AG04450 (cell line): ENCODE data around the gene INTS3. TPM values are rescaled to one million over a fixed set of nuclear protein-coding genes. Genes with fewer than 3 reads are reported as not detected.
A peak's percentile ranks its signal among the peaks of the same experiment; 100 is the strongest.

Experiments
- CTCF ChIA-PET: fragments of 300-600, 350-600 bp; formaldehyde crosslinking; extraction: SDS; loops from one replicate; lab custom pipeline; 2022; ENCODE audit warnings: antibody characterized with exemption, inconsistent platforms; lab: Charles Lee
- POLR2A ChIA-PET: fragments of 350-600 bp; formaldehyde crosslinking; extraction: SDS; loops from one replicate; lab custom pipeline; 2021; ENCODE audit warnings: antibody characterized with exemption, inconsistent platforms; lab: Yijun Ruan, JAX
- DNase-seq: peaks from one replicate; pipeline ENCODE4 v3.0.0-alpha.2; 2011; ENCODE audit warnings: low read depth, low spot score
- H3K27ac ChIP-seq: one replicate; pipeline ENCODE4 v1.5.1; 2012; ENCODE audit warnings: low read depth, low read length, control low read depth
- H3K27me3 ChIP-seq: one replicate; pipeline ENCODE4 v1.6.0; 2012; ENCODE audit warnings: low read length; ENCODE audit not compliant: control insufficient read depth, insufficient read depth
- H3K4me3 ChIP-seq: 2 replicates; pipeline ENCODE4 v1.5.1; 2011; ENCODE audit warnings: mild to moderate bottlenecking, low read depth, low read length, control low read depth
- H3K9me3 ChIP-seq: 2 replicates; pipeline ENCODE4 v1.5.1; 2012; ENCODE audit warnings: low read length; ENCODE audit not compliant: control insufficient read depth, insufficient read depth
- CTCF ChIP-seq: IDR thresholded peaks from 2 replicates; pipeline ENCODE4 v1.5.1; 2011; ENCODE audit warnings: low read depth, low read length, control low read depth, inconsistent platforms
- polyA plus RNA-seq: library from polyadenylated mRNA; depleted of rRNA; stranded (reverse); fragments of >200 nt; gene quantifications from 2 replicates; pipeline ENCODE4 v1.2.3, GENCODE V29; 2011

Gene INTS3
- polyA plus RNA-seq, 1 experiment: 45.1 TPM

- ChIA-PET POLR2A (interaction anchor here (1.5 kb wide), 1 partner anchor 10 kb away, joined by 6 read pairs; no protein-coding TSS in a partner anchor), CTCF (interaction anchor here (4.2 kb wide), 1 partner anchor 213 kb away, joined by 16 read pairs; the partner anchor contains the start of gene RAB13)
- Histone ChIP-seq H3K9me3 (no peaks in the 10 kb centered on the region; the same call in 1 of the 2 replicates), H3K27me3 (no peaks in the 10 kb centered on the region), H3K4me3 (no peak overlapping the region), H3K27ac (no peak overlapping the region)
- DNase-seq: no peak
- no peak for TF ChIP-seq CTCF
Observed at GRCh38 chr1:153774026-153774595, 46.3 kb downstream of the INTS3 start.

DNA sequence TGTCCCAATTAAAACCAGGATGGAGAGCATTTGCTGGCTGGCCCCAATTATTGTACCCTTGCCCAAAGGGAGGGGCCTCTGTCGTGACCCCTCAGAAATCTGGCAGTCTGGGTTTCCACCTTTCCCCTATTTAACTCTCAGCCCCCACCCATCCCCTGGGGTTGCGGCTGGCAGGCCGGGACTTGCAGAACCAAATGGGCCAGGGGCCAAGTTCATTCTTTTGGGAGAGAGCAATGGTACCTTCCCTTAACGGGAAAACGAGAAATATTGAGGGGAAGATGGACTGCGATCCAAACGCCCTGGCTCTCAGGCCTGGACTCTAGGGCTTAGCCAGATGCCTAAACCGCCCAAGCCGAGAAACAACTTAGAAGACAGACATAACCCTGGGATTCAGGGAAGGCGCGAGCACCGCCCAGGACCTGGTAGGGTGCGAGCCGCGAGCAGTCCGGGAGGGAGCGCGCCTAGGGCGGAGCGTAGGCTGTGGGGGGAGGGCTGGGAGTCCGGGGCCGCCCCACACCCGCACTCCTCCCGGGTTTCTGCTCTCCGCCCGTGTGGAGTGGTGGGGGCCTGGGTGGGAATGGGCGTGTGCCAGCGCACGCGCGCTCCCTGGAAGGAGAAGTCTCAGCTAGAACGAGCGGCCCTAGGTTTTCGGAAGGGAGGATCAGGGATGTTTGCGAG is 47.1 kb downstream of the INTS3 start, which contains the start of gene SLC27A3:
SLC27A3 (plus strand) TSS at position 628 of the 678 bp plus-strand sequence. CDS start 91 bp downstream, outside the sequence.
- CTCF ChIA-PET: interaction anchor here (1.0 to 4.2 kb wide), 2 partner anchors 212 to 264 kb away, joined by 3 to 16 read pairs; partner anchors contain the start of gene RAB13
- POLR2A ChIA-PET: interaction anchor here (1.0 to 1.4 kb wide), 4 partner anchors 9 to 364 kb away, joined by 3 to 7 read pairs (median 6); partner anchors contain the start of gene RPS27
- Histone ChIP-seq H3K9me3 (no peaks in the 10 kb centered on the region; the same call in 1 of the 2 replicates), H3K27me3 (no peaks in the 10 kb centered on the region), H3K27ac (no peak within 1 kb of the TSS), H3K4me3 (peak within 1 kb of the TSS; percentile 73)
- DNase-seq: no peak
- no peak for TF ChIP-seq CTCF

DNA sequence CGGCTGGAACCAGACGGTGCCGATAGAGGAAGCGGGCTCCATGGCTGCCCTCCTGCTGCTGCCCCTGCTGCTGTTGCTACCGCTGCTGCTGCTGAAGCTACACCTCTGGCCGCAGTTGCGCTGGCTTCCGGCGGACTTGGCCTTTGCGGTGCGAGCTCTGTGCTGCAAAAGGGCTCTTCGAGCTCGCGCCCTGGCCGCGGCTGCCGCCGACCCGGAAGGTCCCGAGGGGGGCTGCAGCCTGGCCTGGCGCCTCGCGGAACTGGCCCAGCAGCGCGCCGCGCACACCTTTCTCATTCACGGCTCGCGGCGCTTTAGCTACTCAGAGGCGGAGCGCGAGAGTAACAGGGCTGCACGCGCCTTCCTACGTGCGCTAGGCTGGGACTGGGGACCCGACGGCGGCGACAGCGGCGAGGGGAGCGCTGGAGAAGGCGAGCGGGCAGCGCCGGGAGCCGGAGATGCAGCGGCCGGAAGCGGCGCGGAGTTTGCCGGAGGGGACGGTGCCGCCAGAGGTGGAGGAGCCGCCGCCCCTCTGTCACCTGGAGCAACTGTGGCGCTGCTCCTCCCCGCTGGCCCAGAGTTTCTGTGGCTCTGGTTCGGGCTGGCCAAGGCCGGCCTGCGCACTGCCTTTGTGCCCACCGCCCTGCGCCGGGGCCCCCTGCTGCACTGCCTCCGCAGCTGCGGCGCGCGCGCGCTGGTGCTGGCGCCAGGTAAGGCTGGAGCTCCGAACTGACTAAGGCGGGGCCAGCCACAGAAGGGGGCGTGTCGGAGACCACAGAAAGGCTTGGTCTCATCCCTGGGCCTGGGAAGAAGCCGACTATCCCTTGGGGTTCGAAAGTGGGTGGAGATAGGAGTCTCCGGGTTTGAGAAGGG is 47.8 kb downstream of the INTS3 start:
- no peaks in the 10 kb centered on the region for H3K27me3 ChIP-seq
- H3K9me3 ChIP-seq: no peaks in the 10 kb centered on the region; the same call in 1 of the 2 replicates
- no peak for TF ChIP-seq CTCF
- no peak for DNase-seq
- no peak overlapping the region for H3K27ac ChIP-seq
- POLR2A ChIA-PET: interaction anchor here (1.0 to 1.4 kb wide), 4 partner anchors 8 to 364 kb away, joined by 3 to 7 read pairs (median 6); partner anchors contain the start of gene RPS27
- peak overlapping the region; percentile 73 for H3K4me3 ChIP-seq
- CTCF ChIA-PET: interaction anchor here (1.0 to 4.2 kb wide), 2 partner anchors 211 to 265 kb away, joined by 3 to 16 read pairs; partner anchors contain the start of gene RAB13

DNA sequence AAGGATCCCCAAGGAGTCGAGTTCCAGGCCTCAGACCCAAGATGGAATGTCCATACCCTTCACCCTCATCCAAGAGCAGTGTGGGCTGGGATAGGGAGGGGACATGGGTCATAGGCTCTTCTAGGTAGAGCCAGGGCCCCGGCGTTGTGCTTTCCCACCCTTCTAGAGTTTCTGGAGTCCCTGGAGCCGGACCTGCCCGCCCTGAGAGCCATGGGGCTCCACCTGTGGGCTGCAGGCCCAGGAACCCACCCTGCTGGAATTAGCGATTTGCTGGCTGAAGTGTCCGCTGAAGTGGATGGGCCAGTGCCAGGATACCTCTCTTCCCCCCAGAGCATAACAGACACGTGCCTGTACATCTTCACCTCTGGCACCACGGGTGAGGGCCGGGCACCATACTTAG is 48.5 kb downstream of the INTS3 start:
- Histone ChIP-seq H3K9me3 (no peaks in the 10 kb centered on the region; the same call in 1 of the 2 replicates), H3K27ac (no peak overlapping the region), H3K4me3 (peak overlapping the region; percentile 73), H3K27me3 (no peaks in the 10 kb centered on the region)
- no peak for TF ChIP-seq CTCF
- POLR2A ChIA-PET: interaction anchor here (1.3 kb wide), 1 partner anchor 13 kb away, joined by 4 read pairs; no protein-coding TSS in a partner anchor
- no peak for DNase-seq
- CTCF ChIA-PET: interaction anchor here (0.6 to 4.2 kb wide), 2 partner anchors 170 to 210 kb away, joined by 4 to 16 read pairs; partner anchors contain the start of genes DENND4B and RAB13
